GM23338 (cell line): ENCODE data around the gene ZBTB14. TPM values are rescaled to one million over a fixed set of nuclear protein-coding genes. Genes with fewer than 3 reads are reported as not detected.
A peak's percentile ranks its signal among the peaks of the same experiment; 100 is the strongest.

Experiments used
- ATAC-seq: fragments of 200-7000 bp; cut with Tn5 transposase; 3 replicates; pipeline ENCODE4 v1.9.1; 2020
- DNase-seq: peaks from one replicate; pipeline ENCODE4 v3.0.0-alpha.2; 2015; ENCODE audit warnings: low spot score
- H2AFZ ChIP-seq: fragments of 200-600 bp; sonication (generic); 2 replicates; pipeline ENCODE4 v1.8.0; 2016; ENCODE audit warnings: antibody characterized with exemption, mild to moderate bottlenecking, moderate library complexity
- H3F3A ChIP-seq: fragments of 200-600 bp; sonication (generic); replicated peaks from 2 replicates; pipeline ENCODE4 v1.8.0; 2017; ENCODE audit warnings: antibody characterized with exemption, mixed run types, low read depth
- H3K27ac ChIP-seq: fragments of 200-600 bp; sonication (generic); 2 replicates; pipeline ENCODE4 v1.6.1; 2016; ENCODE audit warnings: low read depth
- H3K27me3 ChIP-seq: fragments of 200-600 bp; sonication (generic); 2 replicates; pipeline ENCODE4 v1.8.0; 2016; ENCODE audit warnings: mild to moderate bottlenecking, mixed run types, moderate library complexity; ENCODE audit not compliant: insufficient read depth
- H3K36me3 ChIP-seq: fragments of 200-600 bp; sonication (generic); 2 replicates; pipeline ENCODE4 v1.8.0; 2016; ENCODE audit warnings: mild to moderate bottlenecking; ENCODE audit not compliant: insufficient read depth
- H3K4me1 ChIP-seq: fragments of 200-600 bp; sonication (generic); 2 replicates; pipeline ENCODE4 v1.8.0; 2016; ENCODE audit warnings: mild to moderate bottlenecking, moderate library complexity; ENCODE audit not compliant: insufficient read depth
- H3K4me2 ChIP-seq: fragments of 200-600 bp; sonication (generic); 2 replicates; pipeline ENCODE4 v1.7.1; 2017; ENCODE audit warnings: mixed run types
- H3K4me3 ChIP-seq: fragments of 200-600 bp; sonication (generic); 2 replicates; pipeline ENCODE4 v1.6.1; 2016; ENCODE audit warnings: mixed run types
- H3K79me2 ChIP-seq: fragments of 200-600 bp; sonication (generic); replicated peaks from 2 replicates; pipeline ENCODE4 v1.8.0; 2017; ENCODE audit warnings: mild to moderate bottlenecking; ENCODE audit not compliant: insufficient read depth
- H3K9me2 ChIP-seq: fragments of 200-600 bp; sonication (generic); 2 replicates; pipeline ENCODE4 v1.8.0; 2017; ENCODE audit not compliant: insufficient read depth
- H4K20me1 ChIP-seq: fragments of 200-600 bp; sonication (generic); replicated peaks from 2 replicates; pipeline ENCODE4 v1.8.0; 2017; ENCODE audit warnings: mild to moderate bottlenecking; ENCODE audit not compliant: insufficient read depth
- H3K27ac Mint-ChIP-seq: 2 replicates; pipeline ENCODE4 v1.8.0; 2020; ENCODE audit warnings: inconsistent platforms, mild to moderate bottlenecking, moderate library complexity, mixed read lengths
- H3K27me3 Mint-ChIP-seq: 3 replicates; pipeline ENCODE4 v1.8.0; 2022; ENCODE audit warnings: low read depth, mild to moderate bottlenecking, moderate library complexity, mixed read lengths, inconsistent platforms; ENCODE audit not compliant: insufficient read depth, poor library complexity
- H3K36me3 Mint-ChIP-seq: 3 replicates; pipeline ENCODE4 v1.8.0; 2021; ENCODE audit warnings: low read depth, mild to moderate bottlenecking, inconsistent platforms, moderate library complexity, mixed read lengths
- H3K4me1 Mint-ChIP-seq: 3 replicates; pipeline ENCODE4 v1.8.0; 2020; ENCODE audit warnings: mild to moderate bottlenecking, inconsistent platforms, mixed read lengths
- H3K4me3 Mint-ChIP-seq: 3 replicates; pipeline ENCODE4 v1.8.0; 2021; ENCODE audit warnings: moderate library complexity, mild to moderate bottlenecking, inconsistent platforms, mixed read lengths
- H3K9me3 Mint-ChIP-seq: 3 replicates; pipeline ENCODE4 v1.8.0; 2020; ENCODE audit warnings: moderate library complexity, mild to moderate bottlenecking, inconsistent platforms, mixed read lengths
- CREB1 ChIP-seq: fragments of 250-450 bp; sonication (Bioruptor Pico); IDR thresholded peaks from 2 replicates; pipeline ENCODE4 v1.5.0; 2020; ENCODE audit warnings: low read depth, mild to moderate bottlenecking, moderate library complexity
- EZH2 ChIP-seq: fragments of 200-600 bp; sonication (generic); IDR thresholded peaks from one replicate; pipeline ENCODE4 v1.8.0; 2017; ENCODE audit warnings: antibody characterized with exemption, mild to moderate bottlenecking, low read depth; ENCODE audit not compliant: unreplicated experiment
- EZH2phosphoT487 ChIP-seq: fragments of 200-600 bp; sonication (generic); IDR thresholded peaks from one replicate; pipeline ENCODE4 v1.8.1; 2018; ENCODE audit warnings: antibody characterized with exemption; ENCODE audit not compliant: unreplicated experiment
- JUNB ChIP-seq: IDR thresholded peaks from one replicate; pipeline ENCODE4 v1.6.1; 2016; ENCODE audit warnings: antibody characterized with exemption; ENCODE audit not compliant: unreplicated experiment
- NANOG ChIP-seq: IDR thresholded peaks from 2 replicates; pipeline ENCODE4 v1.6.1; 2016; ENCODE audit warnings: antibody characterized with exemption, borderline replicate concordance
- POLR2AphosphoS5 ChIP-seq: IDR thresholded peaks from 2 replicates; pipeline ENCODE4 v1.6.1; 2016; ENCODE audit warnings: antibody characterized with exemption, low read depth
- REST ChIP-seq: IDR thresholded peaks from one replicate; pipeline ENCODE4 v1.6.1; 2018; ENCODE audit warnings: antibody characterized with exemption; ENCODE audit not compliant: unreplicated experiment
- STAT1 ChIP-seq: IDR thresholded peaks from one replicate; pipeline ENCODE4 v1.6.1; 2016; ENCODE audit warnings: antibody characterized with exemption; ENCODE audit not compliant: unreplicated experiment
- ZNF114 ChIP-seq: fragments of 250-450 bp; sonication (Bioruptor Pico); IDR thresholded peaks from 2 replicates; pipeline ENCODE4 v1.5.0; 2020; ENCODE audit warnings: mild to moderate bottlenecking, moderate library complexity
- ZNF331 ChIP-seq: fragments of 250-450 bp; sonication (Bioruptor Pico); IDR thresholded peaks from 2 replicates; pipeline ENCODE4 v1.5.0; 2020; ENCODE audit warnings: low read depth, mild to moderate bottlenecking, moderate library complexity
- polyA plus RNA-seq: library from polyadenylated mRNA; unstranded; fragments of >200 nt; fragmentation: Nextera tagmentation; extraction: Ambion mirVana; gene quantifications from 2 replicates; pipeline ENCODE4 v1.2.1, GENCODE V29; 2016
- total RNA-seq: library from RNA; depleted of rRNA; stranded (reverse); fragments of >200 nt; shearing (Covaris generic); gene quantifications from 2 replicates; pipeline ENCODE4 v1.2.3, GENCODE V29; 2014
- TF ChIP-seq, protein P1 (sequence below), 2 experiments: fragments of 200-600 bp in 1 of 2; sonication (generic) in 1 of 2; conservative IDR thresholded peaks; 2 replicates each; pipeline versions ENCODE4 v1.5.1 to v1.6.1; 2016 to 2017; ENCODE audit warnings: antibody characterized with exemption in 2 of 2, low read depth in 2 of 2, mild to moderate bottlenecking in 2 of 2, moderate library complexity in 1 of 2

Gene ZBTB14
- total and polyA plus RNA-seq, 2 experiments from 2014 or later: 5.2 to 16.8 TPM

DNA sequence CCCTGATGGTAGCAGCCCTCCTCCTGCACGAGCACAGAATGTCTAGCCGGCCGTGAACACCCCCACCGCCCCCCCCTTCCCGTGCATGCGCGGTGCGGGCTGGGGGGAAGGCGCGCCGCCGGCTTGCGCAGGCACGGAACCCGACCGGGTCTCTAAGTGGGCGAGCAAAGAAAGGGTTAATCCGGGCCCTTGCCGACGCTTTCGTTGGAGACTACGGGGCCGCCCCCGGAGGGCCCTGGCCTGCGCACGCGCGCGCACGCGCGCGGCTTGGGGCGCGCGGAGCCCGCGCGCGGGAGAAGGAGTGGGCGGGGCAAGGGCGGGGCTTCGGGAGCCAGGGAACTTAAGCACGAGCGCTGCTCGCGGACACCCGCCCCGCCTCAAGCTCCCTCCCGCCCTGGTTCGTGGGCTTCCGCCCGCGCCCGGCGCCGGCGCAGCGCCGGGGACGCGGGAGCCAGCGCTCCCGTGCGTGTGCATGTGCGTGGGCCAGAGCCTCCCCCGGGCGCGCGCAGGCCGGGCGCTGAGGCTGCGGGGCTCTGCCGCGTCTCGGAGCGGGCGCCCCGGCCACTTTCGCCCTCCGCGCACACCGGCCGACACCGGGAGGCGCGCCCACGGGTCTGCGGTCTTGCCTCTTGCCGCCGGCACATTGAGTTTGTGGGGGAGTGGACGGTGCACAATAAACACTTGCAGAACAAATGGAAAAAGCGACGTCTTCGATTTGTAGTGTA lies 617 bp upstream of the ZBTB14 start:
- Mint-ChIP-seq H3K9me3 (no peaks in the 10 kb centered on the region; the same call in 2 of the 3 replicates), H3K4me3 (peak overlapping the region; percentile 86), H3K4me1 (peaks cover 14% of the 10 kb centered on the region), H3K36me3 (peaks cover 11% of the 10 kb centered on the region), H3K27me3 (peaks cover 20% of the 10 kb centered on the region), H3K27ac (peak overlapping the region; percentile 96)
- H3F3A ChIP-seq: peaks cover 9% of the 10 kb centered on the region; the same call in 1 of the 2 replicates
- H3K36me3 ChIP-seq: peaks cover 13% of the 10 kb centered on the region; the same call in 1 of the 2 replicates
- peaks cover 16% of the 10 kb centered on the region for H3K27me3 ChIP-seq
- peak; percentile 96 for DNase-seq
- H3K4me3 ChIP-seq: peak overlapping the region; percentile 87
- peak overlapping the region; percentile 82; the same call in 1 of the 2 replicates for H2AFZ ChIP-seq
- peak overlapping the region; percentile 89 for H3K4me2 ChIP-seq
- peaks cover 19% of the 10 kb centered on the region for H3K79me2 ChIP-seq
- ATAC-seq: peak; percentile 66
- TF ChIP-seq ZNF114 (CRISPR knock-in tag) (peak; percentile 96), ZNF331 (CRISPR knock-in tag) (0 out of 2 replicates have a peak, but pooled peaks have one; percentile 3), CREB1 (peak; percentile 69), EZH2phosphoT487 (no peak), POLR2AphosphoS5 (peak; percentile 56)
- TF ChIP-seq, protein P1, sequence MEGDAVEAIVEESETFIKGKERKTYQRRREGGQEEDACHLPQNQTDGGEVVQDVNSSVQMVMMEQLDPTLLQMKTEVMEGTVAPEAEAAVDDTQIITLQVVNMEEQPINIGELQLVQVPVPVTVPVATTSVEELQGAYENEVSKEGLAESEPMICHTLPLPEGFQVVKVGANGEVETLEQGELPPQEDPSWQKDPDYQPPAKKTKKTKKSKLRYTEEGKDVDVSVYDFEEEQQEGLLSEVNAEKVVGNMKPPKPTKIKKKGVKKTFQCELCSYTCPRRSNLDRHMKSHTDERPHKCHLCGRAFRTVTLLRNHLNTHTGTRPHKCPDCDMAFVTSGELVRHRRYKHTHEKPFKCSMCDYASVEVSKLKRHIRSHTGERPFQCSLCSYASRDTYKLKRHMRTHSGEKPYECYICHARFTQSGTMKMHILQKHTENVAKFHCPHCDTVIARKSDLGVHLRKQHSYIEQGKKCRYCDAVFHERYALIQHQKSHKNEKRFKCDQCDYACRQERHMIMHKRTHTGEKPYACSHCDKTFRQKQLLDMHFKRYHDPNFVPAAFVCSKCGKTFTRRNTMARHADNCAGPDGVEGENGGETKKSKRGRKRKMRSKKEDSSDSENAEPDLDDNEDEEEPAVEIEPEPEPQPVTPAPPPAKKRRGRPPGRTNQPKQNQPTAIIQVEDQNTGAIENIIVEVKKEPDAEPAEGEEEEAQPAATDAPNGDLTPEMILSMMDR (conservative IDR thresholded peaks at IDR 0.05; ENCODE audit: low read depth in 2 of 2): no peak
- H3K27ac ChIP-seq: 0 out of 2 replicates have a peak overlapping the region, but pooled peaks have one; percentile 67
- H4K20me1 ChIP-seq: peaks cover 4% of the 10 kb centered on the region; the same call in 1 of the 2 replicates
- peaks cover 11% of the 10 kb centered on the region for H3K4me1 ChIP-seq
- no peaks in the 10 kb centered on the region for H3K9me2 ChIP-seq

GRCh38 chr18:5294457-5295230 lies 882 bp downstream of the ZBTB14 start:
- Histone ChIP-seq H3K4me3 (peak overlapping the region; percentile 96), H3K36me3 (peaks cover 26% of the 10 kb centered on the region; the same call in 1 of the 2 replicates), H3K79me2 (peaks cover 19% of the 10 kb centered on the region), H3K27ac (peak overlapping the region; percentile 94), H3K27me3 (peaks cover 16% of the 10 kb centered on the region), H2AFZ (peak overlapping the region; percentile 92), H3K4me2 (peak overlapping the region; percentile 89), H3K9me2 (no peaks in the 10 kb centered on the region), H4K20me1 (peaks cover 4% of the 10 kb centered on the region; the same call in 1 of the 2 replicates), H3F3A (peaks cover 9% of the 10 kb centered on the region; the same call in 1 of the 2 replicates), H3K4me1 (peaks cover 11% of the 10 kb centered on the region)
- peak; percentile 19 for ATAC-seq
- Mint-ChIP-seq H3K36me3 (peaks cover 23% of the 10 kb centered on the region), H3K27me3 (peaks cover 23% of the 10 kb centered on the region), H3K4me3 (peak overlapping the region; percentile 89), H3K4me1 (peaks cover 14% of the 10 kb centered on the region), H3K27ac (peak overlapping the region; percentile 83), H3K9me3 (no peaks in the 10 kb centered on the region; the same call in 2 of the 3 replicates)
- peak; percentile 72 for DNase-seq
- TF ChIP-seq REST (no peak), CREB1 (no peak), NANOG (no peak), STAT1 (no peak), EZH2 (no peak), POLR2AphosphoS5 (no peak), EZH2phosphoT487 (no peak), ZNF331 (CRISPR knock-in tag) (no peak), JUNB (no peak), ZNF114 (CRISPR knock-in tag) (no peak)
- TF ChIP-seq, protein P1 (conservative IDR thresholded peaks at IDR 0.05; ENCODE audit: low read depth in 2 of 2): no peak
